IMR-90 (cell line): ENCODE data around the gene ATF7IP2. TPM values are rescaled to one million over a fixed set of nuclear protein-coding genes. Genes with fewer than 3 reads are reported as not detected.
"Not testable (repeated sequence)": the region's sequence is repeated elsewhere in the genome, so short reads cannot be mapped to it uniquely, and the experiment has no call there.

Source experiments
- ATAC-seq: fragments of 200-7000 bp; cut with Tn5 transposase; 2 replicates; pipeline ENCODE4 v1.9.1; 2020; ENCODE audit warnings: low read depth, mild to moderate bottlenecking, moderate library complexity
- BruUV-seq: library from RNA; stranded (reverse); fragments of 400-500 nt; replicated peaks from 2 replicates; lab custom pipeline; 2021; lab: Mats Ljungman, UMichigan
- CTCF ChIA-PET: fragments of 300-600 bp; formaldehyde crosslinking; extraction: SDS; loops from one replicate; lab custom pipeline; 2021; ENCODE audit warnings: antibody characterized with exemption; lab: Yijun Ruan, JAX
- POLR2A ChIA-PET: fragments of 300-600 bp; sonication (Branson Sonifier 250); formaldehyde crosslinking; loops from one replicate; lab custom pipeline; 2022; ENCODE audit warnings: antibody characterized with exemption; ENCODE audit not compliant: unreplicated experiment; lab: Charles Lee
- DNase-seq: peaks from one replicate; pipeline ENCODE4 v3.0.0; 2013
- H2AFZ ChIP-seq: replicated peaks from 2 replicates; pipeline ENCODE3; 2013; ENCODE audit warnings: low read length, mild to moderate bottlenecking; ENCODE audit not compliant: poor library complexity
- H2AK5ac ChIP-seq: 2 replicates; pipeline ENCODE4 v1.6.1; 2013; ENCODE audit warnings: low read depth, low read length, inconsistent platforms
- H2AK9ac ChIP-seq: replicated peaks from 2 replicates; pipeline ENCODE3; 2013; ENCODE audit warnings: mild to moderate bottlenecking, low read depth, low read length, moderate library complexity; ENCODE audit not compliant: poor library complexity
- H2BK120ac ChIP-seq: 2 replicates; pipeline ENCODE4 v1.6.1; 2013; ENCODE audit warnings: low read depth, low read length, inconsistent platforms
- H2BK15ac ChIP-seq: 3 replicates; pipeline ENCODE4 v1.6.1; 2013; ENCODE audit warnings: low read depth, low read length, inconsistent platforms
- H2BK20ac ChIP-seq: 2 replicates; pipeline ENCODE4 v1.6.1; 2013; ENCODE audit warnings: low read depth, mild to moderate bottlenecking, inconsistent platforms, low read length, moderate library complexity
- H2BK5ac ChIP-seq: 2 replicates; pipeline ENCODE4 v1.6.1; 2013; ENCODE audit warnings: mild to moderate bottlenecking, low read depth, low read length, inconsistent platforms; ENCODE audit not compliant: poor library complexity, severe bottlenecking
- H3K14ac ChIP-seq: replicated peaks from 2 replicates; pipeline ENCODE4 v1.6.1; 2013; ENCODE audit warnings: low read depth, low read length, inconsistent platforms
- H3K18ac ChIP-seq: 2 replicates; pipeline ENCODE4 v1.6.1; 2013; ENCODE audit warnings: low read depth, low read length, control low read depth
- H3K23ac ChIP-seq: 2 replicates; pipeline ENCODE4 v1.6.1; 2013; ENCODE audit warnings: low read depth, low read length, inconsistent platforms
- H3K27ac ChIP-seq: 2 replicates; pipeline ENCODE4 v1.5.1; 2013; ENCODE audit warnings: mild to moderate bottlenecking, control low read depth, low read length; ENCODE audit not compliant: insufficient read depth
- H3K27me3 ChIP-seq: 2 replicates; pipeline ENCODE4 v1.6.1; 2013; ENCODE audit warnings: low read length; ENCODE audit not compliant: control insufficient read depth, insufficient read depth
- H3K36me3 ChIP-seq: 2 replicates; pipeline ENCODE4 v1.6.1; 2013; ENCODE audit warnings: low read length, mixed read lengths; ENCODE audit not compliant: control insufficient read depth, insufficient read depth
- H3K4ac ChIP-seq: 2 replicates; pipeline ENCODE4 v1.6.1; 2013; ENCODE audit warnings: low read depth, low read length, inconsistent platforms
- H3K4me1 ChIP-seq: 2 replicates; pipeline ENCODE4 v1.6.1; 2013; ENCODE audit warnings: low read length, mixed read lengths; ENCODE audit not compliant: control insufficient read depth, insufficient read depth
- H3K4me2 ChIP-seq: 2 replicates; pipeline ENCODE4 v1.6.1; 2013; ENCODE audit warnings: low read depth, mild to moderate bottlenecking, control low read depth, low read length, moderate library complexity
- H3K4me3 ChIP-seq: 2 replicates; pipeline ENCODE4 v1.5.1; 2013; ENCODE audit warnings: low read depth, mild to moderate bottlenecking, control low read depth, low read length, moderate library complexity; ENCODE audit not compliant: insufficient read depth
- H3K56ac ChIP-seq: 2 replicates; pipeline ENCODE4 v1.6.1; 2013; ENCODE audit warnings: low read length, inconsistent platforms; ENCODE audit not compliant: insufficient read depth; ENCODE audit errors: extremely low read depth
- H3K79me1 ChIP-seq, 2 experiments: 2 replicates each; pipeline ENCODE4 v1.6.1; 2013; ENCODE audit warnings: low read length in 2 of 2, inconsistent platforms in 1 of 2, low read depth in 1 of 2
- H3K9ac ChIP-seq: 2 replicates; pipeline ENCODE4 v1.6.1; 2013; ENCODE audit warnings: low read depth, low read length, control low read depth
- H3K9me1 ChIP-seq: 2 replicates; pipeline ENCODE4 v1.6.1; 2013; ENCODE audit warnings: low read length, inconsistent platforms; ENCODE audit not compliant: insufficient read depth
- H3K9me3 ChIP-seq: 2 replicates; pipeline ENCODE4 v1.6.1; 2013; ENCODE audit warnings: low read length; ENCODE audit not compliant: control insufficient read depth, insufficient read depth
- H4K20me1 ChIP-seq: 2 replicates; pipeline ENCODE4 v1.6.1; 2013; ENCODE audit warnings: low read length, inconsistent platforms; ENCODE audit not compliant: insufficient read depth
- H4K5ac ChIP-seq: 2 replicates; pipeline ENCODE4 v1.6.1; 2013; ENCODE audit warnings: mild to moderate bottlenecking, low read depth, low read length, control low read depth
- H4K8ac ChIP-seq, 2 experiments: 2 replicates each; pipeline ENCODE4 v1.6.1; 2013; ENCODE audit warnings: low read depth in 2 of 2, low read length in 2 of 2, control low read depth in 1 of 2, inconsistent platforms in 1 of 2
- H4K91ac ChIP-seq: 2 replicates; pipeline ENCODE4 v1.6.1; 2013; ENCODE audit warnings: low read depth, low read length, inconsistent platforms; ENCODE audit not compliant: insufficient read depth
- WGBS, 2 experiments: methylation state at CpG; one replicate each; pipeline versions ENCODE4 v1.1.5 to v1.1.7; 2013; ENCODE audit warnings: missing lambda C conversion rate in 2 of 2; ENCODE audit not compliant: insufficient read length in 1 of 2; ENCODE audit errors: extremely low coverage in 2 of 2; 5-methylcytosine and 5-hydroxymethylcytosine counted together
- dilution Hi-C: fragments of 300-500 bp; cut with HindIII; formaldehyde crosslinking; loops from one replicate; pipeline ENCODE4 v1.14.3; 2018; ENCODE audit warnings: low sequenced_read_pairs; ENCODE audit not compliant: unreplicated experiment
- in situ Hi-C: fragments of 300-500 bp; cut with MboI; formaldehyde crosslinking; loops from 3 replicates; pipeline ENCODE4 v1.14.3; 2019; ENCODE audit warnings: low sequenced_read_pairs, inconsistent platforms, mixed read lengths
- intact Hi-C: fragments of 100-400 bp; cut with micrococcal nuclease; formaldehyde crosslinking; loops from 2 replicates; pipeline ENCODE4 v1.10.0; 2022
- polyA plus RNA-seq, 3 experiments: library from polyadenylated mRNA; depleted of rRNA; stranded (reverse); fragments of >200 nt; gene quantifications; 2 replicates each; pipeline ENCODE4 v1.2.3, GENCODE V29; 2012; ENCODE audit warnings: low replicate concordance in 1 of 3
- total RNA-seq: library from RNA; depleted of rRNA; stranded (reverse); fragments of >200 nt; gene quantifications from 2 replicates; pipeline ENCODE4 v1.2.3, GENCODE V29; 2012

Gene ATF7IP2
- total and polyA plus RNA-seq, 2 of the 4 experiments (the other 2 are of a cell fraction): 2.7 to 3.6 TPM

DNA sequence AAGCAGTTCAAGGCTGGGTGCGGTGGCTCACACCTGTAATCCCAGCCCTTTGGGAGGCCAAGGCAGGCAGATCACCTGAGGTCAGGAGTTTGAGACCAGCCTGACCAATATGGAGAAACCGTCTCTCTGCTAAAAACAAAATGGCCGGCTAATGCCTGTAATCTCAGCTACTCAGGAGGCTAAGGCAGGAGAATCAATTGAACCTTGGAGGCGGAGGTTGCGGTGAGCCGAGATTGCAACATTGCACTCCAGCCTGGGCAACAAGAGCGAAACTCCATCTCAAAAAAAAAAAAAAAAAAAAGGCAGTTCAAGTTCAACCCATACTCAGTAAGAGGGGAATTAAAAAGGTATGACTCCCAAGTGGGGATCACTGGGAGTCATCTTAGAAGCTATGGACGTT is 19.2 kb upstream of the ATF7IP2 start:
- CTCF ChIA-PET: not testable (repeated sequence)

More for the DNA sequence above, 19.2 kb upstream of the ATF7IP2 start:
- H2AFZ ChIP-seq, H3K27me3 ChIP-seq, H3K9ac ChIP-seq, H3K4me1 ChIP-seq, H3K4me3 ChIP-seq, ATAC-seq, H2BK5ac ChIP-seq, H2BK20ac ChIP-seq, H3K79me1 ChIP-seq, H3K4me2 ChIP-seq, H3K18ac ChIP-seq, H2BK15ac ChIP-seq, H4K5ac ChIP-seq, in situ Hi-C loops, H3K14ac ChIP-seq, H2BK120ac ChIP-seq, POLR2A ChIA-PET, H3K9me1 ChIP-seq, H4K8ac ChIP-seq, H3K56ac ChIP-seq, BruUV-seq, H3K27ac ChIP-seq, H3K36me3 ChIP-seq, H4K20me1 ChIP-seq, H3K4ac ChIP-seq, intact Hi-C loops, H3K23ac ChIP-seq, H2AK5ac ChIP-seq, H3K9me3 ChIP-seq, dilution Hi-C loops, H4K91ac ChIP-seq, DNase-seq, H2AK9ac ChIP-seq: not testable (repeated sequence)
- WGBS, 2 experiments: 70% methylated on average over 2 of the region's 8 CpGs; no CpG with 5 or more reads in 1 of the 2 experiments
